ENCODE results near the gene NCOR1.

GRCh38 chr17:16140854-16141253 lies 74.5 kb downstream of the NCOR1 start:
- no peak for TF ChIP-seq NBN (IDR thresholded peaks at IDR 0.05)
- TF ChIP-seq NRF1 (conservative IDR thresholded peaks at IDR 0.05; ENCODE audit: low read depth, low read length): no peak
- no peak for TF ChIP-seq REST (IDR thresholded peaks at IDR 0.05; ENCODE audit: low read depth, low read length)
- no peak for TF ChIP-seq CTCF (IDR thresholded peaks at IDR 0.05 in 2 of 3, conservative IDR thresholded peaks at IDR 0.05 in 1 of 3; ENCODE audit: control insufficient read depth in 2 of 3, extremely low read depth in 1 of 3, insufficient read depth in 1 of 3, low read depth in 3 of 3, low read length in 3 of 3)
- TF ChIP-seq MAX (IDR thresholded peaks at IDR 0.05; ENCODE audit: low read depth, low read length): no peak
- TF ChIP-seq EZH2 (IDR thresholded peaks at IDR 0.05; ENCODE audit: borderline replicate concordance, control insufficient read depth, low read depth, low read length): no peak
- TF ChIP-seq POLR2A (IDR thresholded peaks at IDR 0.05; ENCODE audit: low read depth, low read length): no peak
- TF ChIP-seq ZNF592 (IDR thresholded peaks at IDR 0.05): no peak

Measured in GM12878 (cell line).